Activated naive CD4-positive, alpha-beta T cell treated with anti-CD3 and anti-CD28 coated beads, Interleukin-2, amount 50 U/mL, for 72 hours (primary cell): Measurements from ENCODE around the gene PHIP. TPM values are rescaled to one million over a fixed set of nuclear protein-coding genes. Genes with fewer than 3 reads are reported as not detected.
"Not testable (repeated sequence)": the region's sequence is repeated elsewhere in the genome, so short reads cannot be mapped to it uniquely, and the experiment has no call there.

Experiments
- ATAC-seq, 2 donors: fragments of 150-1000 bp; cut with Tn5 transposase; 2 replicates each; pipeline ENCODE4 v1.10.0; 2021; ENCODE audit warnings: mild to moderate bottlenecking in 2 of 2, moderate library complexity in 2 of 2
- DNase-seq, 2 donors: peaks; one replicate each; pipeline ENCODE4 v3.0.0; 2021 to 2022; ENCODE audit warnings: low spot score in 2 of 2
- H3K27ac Mint-ChIP-seq, 2 donors: one replicate each; pipeline ENCODE4 v1.8.0; 2022; ENCODE audit warnings: mild to moderate bottlenecking in 2 of 2, mixed read lengths in 2 of 2
- H3K36me3 Mint-ChIP-seq, 2 donors: one replicate each; pipeline ENCODE4 v1.8.0; 2022; ENCODE audit warnings: mixed read lengths in 2 of 2
- H3K9me3 Mint-ChIP-seq, 2 donors: one replicate each; pipeline ENCODE4 v1.8.0; 2022; ENCODE audit warnings: mixed read lengths in 2 of 2
- total RNA-seq, 2 donors: library from RNA; stranded (reverse); gene quantifications; one replicate each; pipeline ENCODE4 v1.2.3, GENCODE V29; 2022

Gene PHIP
- total RNA-seq: 10 to 100 TPM; 26.8 to 37.8 TPM

- ATAC-seq: peak; percentile 81 to 84
- no peaks in the 10 kb centered on the region for H3K9me3 Mint-ChIP-seq
- peak; percentile 83 to 93 for DNase-seq
- H3K27ac Mint-ChIP-seq: peak within 1 kb of the TSS; percentile 94 to 95
- peaks cover 5 to 17% of the 10 kb centered on the region in 2 donors for H3K36me3 Mint-ChIP-seq
These were observed at the start of gene PHIP for GRCh38 chr6:79078075-79078969. Gene PHIP, minus strand, starts transcription at chr6:79078254. Its CDS starts 186 bp downstream, at chr6:79078068.

GRCh38 chr6:79127660-79128059 is 49.6 kb upstream of the PHIP start:
- DNase-seq: no peak
- ATAC-seq: no peak
- H3K27ac Mint-ChIP-seq: no peak overlapping the region
- peaks cover 0 to 6% of the 10 kb centered on the region in 2 donors for H3K36me3 Mint-ChIP-seq
- H3K9me3 Mint-ChIP-seq: peaks cover 3 to 5% of the 10 kb centered on the region in 2 donors

GRCh38 chr6:79119217-79119616 is 41.2 kb upstream of the PHIP start:
- H3K9me3 Mint-ChIP-seq: peaks cover 0 to 2% of the 10 kb centered on the region in 2 donors
- no peak for DNase-seq
- no peak overlapping the region for H3K27ac Mint-ChIP-seq
- no peak for ATAC-seq
- peaks cover 0 to 5% of the 10 kb centered on the region in 2 donors for H3K36me3 Mint-ChIP-seq

GRCh38 chr6:79117752-79118151 is 39.7 kb upstream of the PHIP start:
- no peak for DNase-seq
- no peak for ATAC-seq
- Mint-ChIP-seq H3K36me3 (no peaks in the 10 kb centered on the region), H3K9me3 (no peaks in the 10 kb centered on the region), H3K27ac (no peak overlapping the region)

- ATAC-seq: no peak
- no peaks in the 10 kb centered on the region for H3K36me3 Mint-ChIP-seq
- no peak for DNase-seq
- H3K27ac Mint-ChIP-seq: no peak overlapping the region
- H3K9me3 Mint-ChIP-seq: no peaks in the 10 kb centered on the region
These were observed 37.6 kb upstream of the PHIP start for GRCh38 chr6:79115553-79116182.

- Mint-ChIP-seq H3K36me3 (no peaks in the 10 kb centered on the region), H3K9me3 (no peaks in the 10 kb centered on the region), H3K27ac (no peak overlapping the region)
- ATAC-seq (no peak), DNase-seq (no peak)
These were observed 33.5 kb upstream of the PHIP start for GRCh38 chr6:79111549-79111948.

- no peak for DNase-seq
These were observed 23.1 kb upstream of the PHIP start for GRCh38 chr6:79101164-79101563.

GRCh38 chr6:79100304-79100703 is 22.2 kb upstream of the PHIP start:
- Mint-ChIP-seq H3K9me3 (no peaks in the 10 kb centered on the region), H3K36me3 (no peaks in the 10 kb centered on the region), H3K27ac (no peak overlapping the region)
- DNase-seq (no peak), ATAC-seq (no peak)

More at GRCh38 chr6:79101164-79101563, 23.1 kb upstream of the PHIP start:
- H3K27ac Mint-ChIP-seq: no peak overlapping the region
- no peaks in the 10 kb centered on the region for H3K9me3 Mint-ChIP-seq
- no peaks in the 10 kb centered on the region for H3K36me3 Mint-ChIP-seq
- no peak for ATAC-seq

GRCh38 chr6:79094938-79095337 is 16.9 kb upstream of the PHIP start:
- no peak overlapping the region for H3K27ac Mint-ChIP-seq
- no peak for DNase-seq
- no peaks in the 10 kb centered on the region for H3K36me3 Mint-ChIP-seq
- no peak for ATAC-seq
- no peaks in the 10 kb centered on the region for H3K9me3 Mint-ChIP-seq

- H3K9me3 Mint-ChIP-seq, ATAC-seq, H3K27ac Mint-ChIP-seq, H3K36me3 Mint-ChIP-seq, DNase-seq: not testable (repeated sequence)
These were observed 13.7 kb upstream of the PHIP start for GRCh38 chr6:79091801-79092200.

GRCh38 chr6:79089552-79090404 is 11.7 kb upstream of the PHIP start:
- no peaks in the 10 kb centered on the region for H3K9me3 Mint-ChIP-seq
- ATAC-seq (no peak), DNase-seq (no peak)
- H3K27ac Mint-ChIP-seq: no peak overlapping the region
- no peaks in the 10 kb centered on the region for H3K36me3 Mint-ChIP-seq

GRCh38 chr6:79084693-79085092 is 6.6 kb upstream of the PHIP start:
- Mint-ChIP-seq H3K27ac (no peak overlapping the region), H3K36me3 (no peaks in the 10 kb centered on the region)
- ATAC-seq: no peak

GRCh38 chr6:79082304-79082703 is 4.2 kb upstream of the PHIP start:
- DNase-seq (no peak), ATAC-seq (no peak)
- no peaks in the 10 kb centered on the region for H3K9me3 Mint-ChIP-seq
- no peak overlapping the region for H3K27ac Mint-ChIP-seq
- peaks cover 0 to 11% of the 10 kb centered on the region in 2 donors for H3K36me3 Mint-ChIP-seq

More at GRCh38 chr6:79084693-79085092, 6.6 kb upstream of the PHIP start:
- no peak for DNase-seq
- no peaks in the 10 kb centered on the region for H3K9me3 Mint-ChIP-seq

- Mint-ChIP-seq H3K27ac (no peak overlapping the region), H3K9me3 (no peaks in the 10 kb centered on the region), H3K36me3 (peaks cover 0 to 11% of the 10 kb centered on the region in 2 donors)
- ATAC-seq (no peak), DNase-seq (no peak)
These were observed 3.6 kb upstream of the PHIP start for GRCh38 chr6:79081663-79082062.

- ATAC-seq (no peak), DNase-seq (no peak)
- no peaks in the 10 kb centered on the region for H3K9me3 Mint-ChIP-seq
- peaks cover 5 to 17% of the 10 kb centered on the region in 2 donors for H3K36me3 Mint-ChIP-seq
- H3K27ac Mint-ChIP-seq: peak overlapping the region in 1 of 2 donors; percentile 94
These were observed 1.5 kb upstream of the PHIP start for GRCh38 chr6:79079561-79080041.

- ATAC-seq: peak; percentile 29 to 37
- H3K27ac Mint-ChIP-seq: peak overlapping the region; percentile 91 to 94
- H3K9me3 Mint-ChIP-seq: no peaks in the 10 kb centered on the region
- DNase-seq: no peak
- peaks cover 5 to 17% of the 10 kb centered on the region in 2 donors for H3K36me3 Mint-ChIP-seq
These were observed 359 bp downstream of the PHIP start for GRCh38 chr6:79077715-79078074.
